K562 (cell line): ENCODE measurements around the gene MYH3.

ENCODE experiments used
- KLF10 ChIP-seq: fragments of 250-450 bp; sonication (Bioruptor Pico); IDR thresholded peaks from 2 replicates; pipeline ENCODE4 v1.6.1; 2021; ENCODE audit warnings: matching md5 sums
- TF ChIP-seq, protein P1 (sequence below), 2 experiments: fragments of 450-650 bp in 1 of 2; sonication (generic) in 1 of 2; formaldehyde crosslinking in 1 of 2; IDR thresholded peaks in 1 of 2; conservative IDR thresholded peaks in 1 of 2; 2 replicates each; pipeline versions ENCODE4 v1.6.1 to v1.8.1; 2016 to 2023; ENCODE audit warnings: mild to moderate bottlenecking in 2 of 2, moderate library complexity in 2 of 2, inconsistent platforms in 1 of 2, missing genetic modification reagents in 1 of 2
- TF ChIP-seq, protein P2 (sequence below), 3 experiments: IDR thresholded peaks in 2 of 3; conservative IDR thresholded peaks in 1 of 3; 2 replicates each; pipeline ENCODE4 v1.5.1; 2011 to 2012; ENCODE audit warnings: low read length in 3 of 3, mild to moderate bottlenecking in 3 of 3, control low read depth in 2 of 3, improper control_type of control experiment in 1 of 3, inconsistent platforms in 1 of 3, low read depth in 1 of 3, mixed read lengths in 1 of 3, moderate library complexity in 1 of 3; ENCODE audit not compliant: insufficient read depth in 2 of 3
- TF ChIP-seq, protein P3 (sequence below), 2 experiments: fragments of 450-650 bp; formaldehyde crosslinking in 1 of 2; IDR thresholded peaks; 2 replicates each; pipeline versions ENCODE4 v1.4.0 to v1.6.1; 2014 to 2020; ENCODE audit warnings: mild to moderate bottlenecking in 2 of 2, borderline replicate concordance in 1 of 2, low read depth in 1 of 2

DNA sequence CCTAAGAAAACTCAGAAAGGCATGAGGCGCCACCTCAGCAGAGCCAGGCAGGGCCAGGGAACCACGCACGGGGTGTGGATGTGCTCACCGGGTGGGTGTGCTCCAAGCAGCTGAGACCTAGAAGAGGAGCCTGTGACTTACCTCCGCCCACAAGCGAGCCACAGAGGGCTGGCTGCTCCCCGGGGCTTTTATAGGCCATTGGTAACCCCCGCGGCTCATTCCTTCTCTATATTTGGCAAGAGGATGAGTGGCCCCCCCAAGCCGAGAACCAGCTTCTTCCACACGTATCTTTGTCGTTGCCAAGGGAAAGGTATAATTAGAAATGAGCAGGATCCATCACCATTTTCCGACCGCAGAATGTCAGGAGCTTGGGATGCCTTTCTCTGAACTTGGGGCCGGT lies at the start of gene MYH3:
- TF ChIP-seq, protein P1, sequence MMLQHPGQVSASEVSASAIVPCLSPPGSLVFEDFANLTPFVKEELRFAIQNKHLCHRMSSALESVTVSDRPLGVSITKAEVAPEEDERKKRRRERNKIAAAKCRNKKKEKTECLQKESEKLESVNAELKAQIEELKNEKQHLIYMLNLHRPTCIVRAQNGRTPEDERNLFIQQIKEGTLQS (IDR thresholded peaks at IDR 0.05): no peak
- TF ChIP-seq, protein P1 (CRISPR knock-in tag; conservative IDR thresholded peaks at IDR 0.05): no peak
- TF ChIP-seq, protein P2, sequence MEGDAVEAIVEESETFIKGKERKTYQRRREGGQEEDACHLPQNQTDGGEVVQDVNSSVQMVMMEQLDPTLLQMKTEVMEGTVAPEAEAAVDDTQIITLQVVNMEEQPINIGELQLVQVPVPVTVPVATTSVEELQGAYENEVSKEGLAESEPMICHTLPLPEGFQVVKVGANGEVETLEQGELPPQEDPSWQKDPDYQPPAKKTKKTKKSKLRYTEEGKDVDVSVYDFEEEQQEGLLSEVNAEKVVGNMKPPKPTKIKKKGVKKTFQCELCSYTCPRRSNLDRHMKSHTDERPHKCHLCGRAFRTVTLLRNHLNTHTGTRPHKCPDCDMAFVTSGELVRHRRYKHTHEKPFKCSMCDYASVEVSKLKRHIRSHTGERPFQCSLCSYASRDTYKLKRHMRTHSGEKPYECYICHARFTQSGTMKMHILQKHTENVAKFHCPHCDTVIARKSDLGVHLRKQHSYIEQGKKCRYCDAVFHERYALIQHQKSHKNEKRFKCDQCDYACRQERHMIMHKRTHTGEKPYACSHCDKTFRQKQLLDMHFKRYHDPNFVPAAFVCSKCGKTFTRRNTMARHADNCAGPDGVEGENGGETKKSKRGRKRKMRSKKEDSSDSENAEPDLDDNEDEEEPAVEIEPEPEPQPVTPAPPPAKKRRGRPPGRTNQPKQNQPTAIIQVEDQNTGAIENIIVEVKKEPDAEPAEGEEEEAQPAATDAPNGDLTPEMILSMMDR (IDR thresholded peaks at IDR 0.05 in 2 of 3, conservative IDR thresholded peaks at IDR 0.05 in 1 of 3; ENCODE audit: insufficient read depth in 2 of 3, low read depth in 1 of 3, low read length in 3 of 3): no peak
- TF ChIP-seq KLF10 (CRISPR knock-in tag): no peak
- TF ChIP-seq, protein P3, sequence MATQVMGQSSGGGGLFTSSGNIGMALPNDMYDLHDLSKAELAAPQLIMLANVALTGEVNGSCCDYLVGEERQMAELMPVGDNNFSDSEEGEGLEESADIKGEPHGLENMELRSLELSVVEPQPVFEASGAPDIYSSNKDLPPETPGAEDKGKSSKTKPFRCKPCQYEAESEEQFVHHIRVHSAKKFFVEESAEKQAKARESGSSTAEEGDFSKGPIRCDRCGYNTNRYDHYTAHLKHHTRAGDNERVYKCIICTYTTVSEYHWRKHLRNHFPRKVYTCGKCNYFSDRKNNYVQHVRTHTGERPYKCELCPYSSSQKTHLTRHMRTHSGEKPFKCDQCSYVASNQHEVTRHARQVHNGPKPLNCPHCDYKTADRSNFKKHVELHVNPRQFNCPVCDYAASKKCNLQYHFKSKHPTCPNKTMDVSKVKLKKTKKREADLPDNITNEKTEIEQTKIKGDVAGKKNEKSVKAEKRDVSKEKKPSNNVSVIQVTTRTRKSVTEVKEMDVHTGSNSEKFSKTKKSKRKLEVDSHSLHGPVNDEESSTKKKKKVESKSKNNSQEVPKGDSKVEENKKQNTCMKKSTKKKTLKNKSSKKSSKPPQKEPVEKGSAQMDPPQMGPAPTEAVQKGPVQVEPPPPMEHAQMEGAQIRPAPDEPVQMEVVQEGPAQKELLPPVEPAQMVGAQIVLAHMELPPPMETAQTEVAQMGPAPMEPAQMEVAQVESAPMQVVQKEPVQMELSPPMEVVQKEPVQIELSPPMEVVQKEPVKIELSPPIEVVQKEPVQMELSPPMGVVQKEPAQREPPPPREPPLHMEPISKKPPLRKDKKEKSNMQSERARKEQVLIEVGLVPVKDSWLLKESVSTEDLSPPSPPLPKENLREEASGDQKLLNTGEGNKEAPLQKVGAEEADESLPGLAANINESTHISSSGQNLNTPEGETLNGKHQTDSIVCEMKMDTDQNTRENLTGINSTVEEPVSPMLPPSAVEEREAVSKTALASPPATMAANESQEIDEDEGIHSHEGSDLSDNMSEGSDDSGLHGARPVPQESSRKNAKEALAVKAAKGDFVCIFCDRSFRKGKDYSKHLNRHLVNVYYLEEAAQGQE (IDR thresholded peaks at IDR 0.05; ENCODE audit: borderline replicate concordance): no peak
- TF ChIP-seq, protein P3 (CRISPR knock-in tag; IDR thresholded peaks at IDR 0.05; ENCODE audit: low read depth): no peak
